Muscle layer of colon (tissue), 2 donors: ENCODE data around the gene RRP1B.
"Not testable (repeated sequence)": the region's sequence is repeated elsewhere in the genome, so short reads cannot be mapped to it uniquely, and the experiment has no call there.

Experiments used
- H3K27ac ChIP-seq: one replicate; pipeline ENCODE4 v1.7.0; 2013; ENCODE audit warnings: low read depth, mild to moderate bottlenecking, low read length, moderate library complexity
- H3K27me3 ChIP-seq, 2 donors: one replicate each; pipeline ENCODE4 v1.7.0; 2013; ENCODE audit warnings: low read length in 2 of 2, mild to moderate bottlenecking in 2 of 2; ENCODE audit not compliant: insufficient read depth in 2 of 2, control insufficient read depth in 1 of 2
- H3K36me3 ChIP-seq: one replicate; pipeline ENCODE4 v1.7.0; 2013; ENCODE audit warnings: mild to moderate bottlenecking, low read length; ENCODE audit not compliant: insufficient read depth
- H3K4me1 ChIP-seq: one replicate; pipeline ENCODE4 v1.7.0; 2013; ENCODE audit warnings: mild to moderate bottlenecking, low read length; ENCODE audit not compliant: insufficient read depth
- H3K4me3 ChIP-seq, 2 donors: one replicate each; pipeline ENCODE4 v1.7.0; 2013; ENCODE audit warnings: low read length in 2 of 2, low read depth in 1 of 2, mild to moderate bottlenecking in 1 of 2, moderate library complexity in 1 of 2
- H3K9ac ChIP-seq: one replicate; pipeline ENCODE4 v1.7.0; 2013; ENCODE audit warnings: low read length
- H3K9me3 ChIP-seq: one replicate; pipeline ENCODE4 v1.7.0; 2013; ENCODE audit warnings: mild to moderate bottlenecking, low read length
- donor health status: abdominal sarcoma.
- donor health status: Adenocarcinoma of cecum.

Gene RRP1B

GRCh38 chr21:43693981-43694380 lies 34.6 kb downstream of the RRP1B start:
- no peak overlapping the region for H3K27ac ChIP-seq
- no peak overlapping the region for H3K9ac ChIP-seq
- H3K36me3 ChIP-seq, result peaks cover 39% of the 10 kb centered on the region
- no peaks in the 10 kb centered on the region for H3K27me3 ChIP-seq
- H3K4me3 ChIP-seq, result no peak overlapping the region
- no peaks in the 10 kb centered on the region for H3K9me3 ChIP-seq
- H3K4me1 ChIP-seq, result no peaks in the 10 kb centered on the region

DNA sequence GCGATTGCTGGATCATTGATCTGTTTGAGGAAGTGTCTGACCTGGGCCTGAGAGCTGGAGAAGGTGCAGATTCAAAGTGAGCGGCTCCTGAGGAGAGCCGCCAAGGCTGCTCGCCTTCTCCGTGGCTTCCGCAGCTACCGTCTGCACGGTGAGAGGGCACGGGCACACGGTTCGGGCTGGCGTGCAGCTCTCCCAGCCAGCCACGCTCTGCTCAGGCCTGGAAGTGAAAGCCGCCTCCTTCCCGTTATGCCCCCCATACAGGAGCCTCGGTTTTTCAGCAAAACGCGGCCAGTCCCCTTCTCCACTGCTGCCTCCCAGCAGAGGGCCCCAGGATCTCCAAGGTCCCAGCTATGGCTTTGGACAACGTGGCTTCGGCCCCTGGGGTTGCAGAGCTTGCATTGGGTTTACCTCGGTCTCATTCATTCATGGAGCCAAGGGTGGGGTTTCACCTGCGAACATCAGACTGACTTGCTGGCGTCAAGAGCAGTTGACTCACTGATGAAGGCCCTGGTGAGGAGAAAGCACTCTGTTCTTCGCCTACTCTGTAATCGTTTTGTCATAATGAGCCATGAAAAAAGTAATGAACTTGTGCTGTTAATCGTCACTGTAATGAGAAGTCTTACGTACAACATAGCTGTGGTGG lies 35.2 kb downstream of the RRP1B start:
- Histone ChIP-seq H3K9me3 (no peaks in the 10 kb centered on the region), H3K9ac (no peak overlapping the region), H3K27ac (no peak overlapping the region), H3K36me3 (peaks cover 33% of the 10 kb centered on the region), H3K27me3 (no peaks in the 10 kb centered on the region), H3K4me1 (no peaks in the 10 kb centered on the region), H3K4me3 (no peak overlapping the region)

- peaks cover 21% of the 10 kb centered on the region for H3K36me3 ChIP-seq
- no peak overlapping the region for H3K27ac ChIP-seq
- H3K4me1 ChIP-seq, result no peaks in the 10 kb centered on the region
- no peak overlapping the region for H3K4me3 ChIP-seq
- no peaks in the 10 kb centered on the region for H3K9me3 ChIP-seq
- H3K9ac ChIP-seq, result no peak overlapping the region
- no peaks in the 10 kb centered on the region for H3K27me3 ChIP-seq
These were observed 36.9 kb downstream of the RRP1B start for GRCh38 chr21:43696214-43696613.

DNA sequence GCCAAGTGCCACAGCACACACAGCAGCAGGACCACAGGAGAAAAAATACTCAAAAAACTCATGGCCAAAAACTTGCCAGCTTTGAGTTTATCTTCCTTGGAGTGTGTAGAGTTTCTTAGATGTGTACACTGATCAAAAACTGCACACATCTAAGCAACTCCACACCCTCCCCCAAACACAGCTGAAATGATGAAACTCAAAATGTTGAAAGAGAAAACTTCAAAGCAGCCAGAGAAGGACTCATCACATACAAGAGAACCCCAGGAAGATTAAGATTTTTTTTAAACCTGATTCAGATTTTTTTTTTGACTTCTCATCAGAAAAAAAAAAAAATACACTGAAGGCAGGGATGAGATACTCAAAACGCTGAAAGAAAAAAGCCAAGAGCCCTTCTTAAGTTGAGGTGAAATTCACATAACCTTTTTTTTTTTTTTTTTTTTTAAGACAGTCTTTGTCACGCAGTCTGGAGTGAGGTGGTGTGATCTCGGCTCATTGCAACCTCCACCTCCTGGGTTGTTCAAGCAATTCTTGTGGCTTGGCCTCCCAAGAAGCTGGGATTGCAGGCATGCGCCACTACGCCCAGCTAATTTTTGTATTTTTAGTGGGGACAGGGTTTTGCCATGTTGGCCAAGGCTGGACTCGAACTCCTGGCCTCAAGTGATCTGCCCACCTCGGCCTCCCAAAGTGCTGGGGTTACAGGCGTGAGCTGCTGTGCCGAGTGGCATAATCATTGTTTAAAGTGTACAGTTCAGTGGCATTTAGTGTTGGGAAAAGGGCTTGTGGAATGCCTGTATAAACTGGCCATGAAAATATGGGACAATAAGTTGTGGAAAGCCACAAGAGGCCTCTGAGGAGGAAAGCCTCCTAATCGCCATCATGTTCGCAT lies 38.6 kb downstream of the RRP1B start:
- no peak overlapping the region for H3K9ac ChIP-seq
- H3K4me1 ChIP-seq, result no peaks in the 10 kb centered on the region
- no peak overlapping the region for H3K4me3 ChIP-seq
- H3K36me3 ChIP-seq, result peaks cover 7% of the 10 kb centered on the region
- no peak overlapping the region for H3K27ac ChIP-seq
- H3K27me3 ChIP-seq, result no peaks in the 10 kb centered on the region
- H3K9me3 ChIP-seq, result no peaks in the 10 kb centered on the region

DNA sequence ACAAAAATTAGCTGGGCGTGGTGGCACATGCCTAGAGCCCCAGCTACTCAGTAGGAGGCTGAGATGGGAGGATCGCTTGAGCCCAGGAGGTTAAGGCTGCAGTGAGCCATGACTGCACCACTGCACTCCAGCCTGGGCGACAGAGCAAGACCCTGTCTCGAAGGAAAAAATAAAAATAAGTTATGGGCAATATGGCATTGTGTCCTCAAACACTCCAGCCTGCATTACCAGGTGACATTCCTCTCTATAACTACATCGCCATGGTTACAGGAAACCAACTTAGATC lies 40.1 kb downstream of the RRP1B start:
- H3K36me3 ChIP-seq, H3K9ac ChIP-seq, H3K4me3 ChIP-seq, H3K4me1 ChIP-seq, H3K27ac ChIP-seq, H3K27me3 ChIP-seq, H3K9me3 ChIP-seq: not testable (repeated sequence)

DNA sequence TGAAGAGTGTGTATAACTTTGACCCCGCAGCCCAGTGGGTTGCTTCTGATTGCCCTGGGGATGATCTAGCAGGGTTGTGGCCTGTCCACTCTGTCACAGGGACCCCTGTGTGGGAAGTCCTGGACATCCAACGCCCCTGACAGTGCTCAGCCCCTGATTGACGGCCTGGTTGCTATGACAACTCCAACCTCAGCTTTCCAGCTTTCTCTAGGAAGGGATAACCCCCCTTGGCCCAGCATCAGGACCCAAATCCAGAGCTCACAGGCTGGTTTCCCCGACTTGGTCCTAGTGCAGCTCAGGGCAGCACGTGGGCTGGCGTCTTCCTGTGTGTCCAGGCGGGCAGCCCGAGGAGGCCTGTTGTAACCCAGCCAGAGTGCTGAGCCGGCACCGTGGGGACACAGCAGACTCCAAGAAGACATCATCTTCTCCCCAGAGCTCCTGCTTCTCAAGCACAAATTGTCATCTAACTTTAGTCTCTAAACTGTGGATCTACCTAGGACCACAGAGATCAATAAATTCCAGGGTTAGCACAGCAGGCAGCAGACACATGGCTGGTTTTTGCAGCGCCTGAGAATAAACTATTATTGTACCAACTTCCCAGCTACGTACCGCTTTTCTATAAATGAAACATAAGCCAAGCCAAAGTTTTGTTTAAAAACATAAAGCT lies 40.7 kb downstream of the RRP1B start:
- Histone ChIP-seq H3K36me3 (no peaks in the 10 kb centered on the region), H3K9ac (no peak overlapping the region), H3K27ac (no peak overlapping the region), H3K27me3 (no peaks in the 10 kb centered on the region), H3K4me1 (no peaks in the 10 kb centered on the region), H3K9me3 (no peaks in the 10 kb centered on the region), H3K4me3 (no peak overlapping the region)

GRCh38 chr21:43701936-43702784 lies 42.8 kb downstream of the RRP1B start:
- Histone ChIP-seq H3K36me3 (no peaks in the 10 kb centered on the region), H3K27ac (no peak overlapping the region), H3K4me3 (no peak overlapping the region), H3K9ac (no peak overlapping the region), H3K4me1 (no peaks in the 10 kb centered on the region), H3K9me3 (no peaks in the 10 kb centered on the region), H3K27me3 (no peaks in the 10 kb centered on the region)

DNA sequence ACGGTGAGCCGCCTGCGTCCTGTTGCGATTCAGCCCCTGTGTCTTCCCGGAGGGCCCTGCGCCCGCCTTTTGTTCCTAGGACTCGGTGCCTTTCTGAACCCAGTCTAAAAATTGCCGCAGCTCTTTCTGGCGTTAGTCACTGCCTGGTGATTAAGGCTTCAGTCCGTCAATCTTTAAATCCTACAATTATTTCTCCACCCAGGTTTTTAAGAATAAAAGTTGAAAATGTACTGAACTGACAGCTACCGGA lies 43.4 kb downstream of the RRP1B start:
- Histone ChIP-seq H3K9ac (no peak overlapping the region), H3K9me3 (no peaks in the 10 kb centered on the region), H3K27me3 (no peaks in the 10 kb centered on the region), H3K27ac (no peak overlapping the region), H3K4me1 (no peaks in the 10 kb centered on the region), H3K36me3 (no peaks in the 10 kb centered on the region), H3K4me3 (no peak overlapping the region)

- no peaks in the 10 kb centered on the region for H3K4me1 ChIP-seq
- no peaks in the 10 kb centered on the region for H3K36me3 ChIP-seq
- no peaks in the 10 kb centered on the region for H3K27me3 ChIP-seq
- no peak overlapping the region for H3K9ac ChIP-seq
- H3K9me3 ChIP-seq, result no peaks in the 10 kb centered on the region
- H3K27ac ChIP-seq, result no peak overlapping the region
- H3K4me3 ChIP-seq, result no peak overlapping the region
These were observed 43.9 kb downstream of the RRP1B start for GRCh38 chr21:43703035-43703880.

- no peaks in the 10 kb centered on the region for H3K9me3 ChIP-seq
- no peaks in the 10 kb centered on the region for H3K4me1 ChIP-seq
- H3K27ac ChIP-seq, result no peak overlapping the region
- no peak overlapping the region for H3K4me3 ChIP-seq
- no peak overlapping the region for H3K9ac ChIP-seq
- H3K27me3 ChIP-seq, result no peaks in the 10 kb centered on the region
- H3K36me3 ChIP-seq, result no peaks in the 10 kb centered on the region
These were observed 48.1 kb downstream of the RRP1B start for GRCh38 chr21:43707462-43707861.
